ENCODE measurements around the gene SLC17A5. TPM values are rescaled to one million over a fixed set of nuclear protein-coding genes. Genes with fewer than 3 reads are reported as not detected.
A peak's percentile ranks its signal among the peaks of the same experiment; 100 is the strongest.

Gene SLC17A5
- total and polyA plus RNA-seq, 2 donors (not counting 1 experiment from before 2014, with no cell fraction given) = 2.1 to 8.0 TPM

- ATAC-seq (ENCODE audit: low read depth) (peak; percentile 21), DNase-seq (no peak)
- Histone ChIP-seq H3K9me3 (ENCODE audit: control extremely low read depth in 1 of 3, control insufficient read depth in 2 of 3, insufficient read depth in 1 of 3, low read length in 2 of 3) (no peaks in the 10 kb centered on the region), H3K4me1 (ENCODE audit: control insufficient read depth in 2 of 2, insufficient read depth in 2 of 2, low read length in 2 of 2) (no peaks in the 10 kb centered on the region), H3K36me3 (replicated peaks in 1 of 2; ENCODE audit: control extremely low read depth in 1 of 2, control insufficient read depth in 1 of 2, extremely low read depth in 1 of 2, insufficient read depth in 2 of 2, low read length in 1 of 2) (peaks cover 0 to 4% of the 10 kb centered on the region in 2 experiments), H3K9ac (ENCODE audit: low read length) (peak overlapping the region; percentile 60), H3K27me3 (replicated peaks in 1 of 4; ENCODE audit: control extremely low read depth in 1 of 4, control insufficient read depth in 3 of 4, insufficient read depth in 4 of 4, low read length in 3 of 4) (no peaks in the 10 kb centered on the region), H2AFZ (ENCODE audit: insufficient read depth, low read depth, low read length, poor library complexity, severe bottlenecking) (peak overlapping the region; percentile 44), H3K4me2 (replicated peaks; ENCODE audit: low read depth, low read length, poor library complexity, severe bottlenecking) (peak overlapping the region; percentile 58), H3K79me2 (ENCODE audit: control insufficient read depth, insufficient read depth, low read length) (no peaks in the 10 kb centered on the region), H4K20me1 (ENCODE audit: control insufficient read depth, insufficient read depth, low read length, poor library complexity, severe bottlenecking) (no peaks in the 10 kb centered on the region), H3K4me3 (ENCODE audit: control extremely low read depth in 1 of 5, extremely low read depth in 1 of 5, insufficient read depth in 1 of 5, low read depth in 2 of 5, low read length in 4 of 5) (peak overlapping the region; percentile 18 to 58 (median 36)), H3K27ac (ENCODE audit: low read length in 2 of 2) (peak overlapping the region in 1 of 2 donors; percentile 26)
- TF ChIP-seq EZH2 (IDR thresholded peaks at IDR 0.05; ENCODE audit: borderline replicate concordance, insufficient read depth, low read depth, low read length, poor library complexity, severe bottlenecking) = no peak
- TF ChIP-seq, protein P1, sequence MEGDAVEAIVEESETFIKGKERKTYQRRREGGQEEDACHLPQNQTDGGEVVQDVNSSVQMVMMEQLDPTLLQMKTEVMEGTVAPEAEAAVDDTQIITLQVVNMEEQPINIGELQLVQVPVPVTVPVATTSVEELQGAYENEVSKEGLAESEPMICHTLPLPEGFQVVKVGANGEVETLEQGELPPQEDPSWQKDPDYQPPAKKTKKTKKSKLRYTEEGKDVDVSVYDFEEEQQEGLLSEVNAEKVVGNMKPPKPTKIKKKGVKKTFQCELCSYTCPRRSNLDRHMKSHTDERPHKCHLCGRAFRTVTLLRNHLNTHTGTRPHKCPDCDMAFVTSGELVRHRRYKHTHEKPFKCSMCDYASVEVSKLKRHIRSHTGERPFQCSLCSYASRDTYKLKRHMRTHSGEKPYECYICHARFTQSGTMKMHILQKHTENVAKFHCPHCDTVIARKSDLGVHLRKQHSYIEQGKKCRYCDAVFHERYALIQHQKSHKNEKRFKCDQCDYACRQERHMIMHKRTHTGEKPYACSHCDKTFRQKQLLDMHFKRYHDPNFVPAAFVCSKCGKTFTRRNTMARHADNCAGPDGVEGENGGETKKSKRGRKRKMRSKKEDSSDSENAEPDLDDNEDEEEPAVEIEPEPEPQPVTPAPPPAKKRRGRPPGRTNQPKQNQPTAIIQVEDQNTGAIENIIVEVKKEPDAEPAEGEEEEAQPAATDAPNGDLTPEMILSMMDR (IDR thresholded peaks at IDR 0.05) = no peak
- intact Hi-C loops (cut with micrococcal nuclease) = no loop called here
- ChIA-PET POLR2A (interaction anchor here (0.7 kb wide), 1 partner anchor 1063 kb away, joined by 8 read pairs; no protein-coding TSS in a partner anchor), CTCF (interaction anchor here (3.0 kb wide), 1 partner anchor 8 kb away, joined by 14 read pairs; the partner anchor contains the start of gene SLC17A5)
- Mint-ChIP-seq H3K4me3 (peak overlapping the region; percentile 85), H3K27me3 (no peaks in the 10 kb centered on the region), H3K4me1 (peaks cover 12% of the 10 kb centered on the region), H3K27ac (peak overlapping the region; percentile 59), H3K9me3 (ENCODE audit: insufficient read depth) (no peaks in the 10 kb centered on the region)
- 22% methylated on average over 7 of the region's 10 CpGs for WGBS (ENCODE audit: insufficient coverage)
These were observed 8.7 kb downstream of the SLC17A5 start for GRCh38 chr6:73644941-73645591.

GRCh38 chr6:73644030-73644429, 9.8 kb downstream of the SLC17A5 start:
- H3K4me1 ChIP-seq (ENCODE audit: control insufficient read depth in 2 of 2, insufficient read depth in 2 of 2, low read length in 2 of 2) = no peaks in the 10 kb centered on the region
- peaks cover 12% of the 10 kb centered on the region for H3K4me1 Mint-ChIP-seq
- H2AFZ ChIP-seq (ENCODE audit: insufficient read depth, low read depth, low read length, poor library complexity, severe bottlenecking) = no peak overlapping the region
- H4K20me1 ChIP-seq (ENCODE audit: control insufficient read depth, insufficient read depth, low read length, poor library complexity, severe bottlenecking) = no peaks in the 10 kb centered on the region
- H3K27me3 ChIP-seq (replicated peaks in 1 of 4; ENCODE audit: control extremely low read depth in 1 of 4, control insufficient read depth in 3 of 4, insufficient read depth in 4 of 4, low read length in 3 of 4) = no peaks in the 10 kb centered on the region
- H3K27ac Mint-ChIP-seq = no peak overlapping the region
- no peaks in the 10 kb centered on the region for H3K79me2 ChIP-seq (ENCODE audit: control insufficient read depth, insufficient read depth, low read length)
- ChIA-PET POLR2A (interaction anchor here (0.7 kb wide), 1 partner anchor 10 kb away, joined by 3 read pairs; the partner anchor contains the start of gene SLC17A5), CTCF (interaction anchor here (0.6 to 3.0 kb wide), 4 partner anchors 9 to 193 kb away, joined by 3 to 14 read pairs (median 3); partner anchors contain the start of gene SLC17A5)
- H3K36me3 ChIP-seq (replicated peaks in 1 of 2; ENCODE audit: control extremely low read depth in 1 of 2, control insufficient read depth in 1 of 2, extremely low read depth in 1 of 2, insufficient read depth in 2 of 2, low read length in 1 of 2) = peaks cover 4% of the 10 kb centered on the region in 2 experiments
- H3K9me3 Mint-ChIP-seq (ENCODE audit: insufficient read depth) = no peaks in the 10 kb centered on the region
- H3K9ac ChIP-seq (ENCODE audit: low read length) = no peak overlapping the region
- H3K27ac ChIP-seq (ENCODE audit: low read length in 2 of 2) = no peak overlapping the region
- WGBS (ENCODE audit: insufficient coverage) = no CpG with 5 or more reads among the region's 2 CpGs
- no peaks in the 10 kb centered on the region for H3K9me3 ChIP-seq (ENCODE audit: control extremely low read depth in 1 of 3, control insufficient read depth in 2 of 3, insufficient read depth in 1 of 3, low read length in 2 of 3)
- no peak overlapping the region for H3K4me3 Mint-ChIP-seq
- no peak for ATAC-seq (ENCODE audit: low read depth)
- no peak overlapping the region for H3K4me2 ChIP-seq (replicated peaks; ENCODE audit: low read depth, low read length, poor library complexity, severe bottlenecking)
- no peak for DNase-seq
- H3K27me3 Mint-ChIP-seq = no peaks in the 10 kb centered on the region
- H3K4me3 ChIP-seq (ENCODE audit: control extremely low read depth in 1 of 5, extremely low read depth in 1 of 5, insufficient read depth in 1 of 5, low read depth in 2 of 5, low read length in 4 of 5) = no peak overlapping the region
- no peak for TF ChIP-seq EZH2 (IDR thresholded peaks at IDR 0.05; ENCODE audit: borderline replicate concordance, insufficient read depth, low read depth, low read length, poor library complexity, severe bottlenecking)
- TF ChIP-seq, protein P1 (IDR thresholded peaks at IDR 0.05) = no peak
- intact Hi-C loops (cut with micrococcal nuclease) = no loop called here
